CD4-positive, alpha-beta T cell treated with Interleukin-12 subunit alpha and Interleukin-12 subunit beta, for 1 hour (primary cell): ENCODE results near the gene TMEM17.

Experiments used
- DNase-seq: peaks from one replicate; pipeline ENCODE4 v3.0.0-alpha.2; 2020

TMEM17 gene

GRCh38 chr2:62452701-62453454 lies 53.1 kb downstream of the TMEM17 start:
- DNase-seq: no peak

DNA sequence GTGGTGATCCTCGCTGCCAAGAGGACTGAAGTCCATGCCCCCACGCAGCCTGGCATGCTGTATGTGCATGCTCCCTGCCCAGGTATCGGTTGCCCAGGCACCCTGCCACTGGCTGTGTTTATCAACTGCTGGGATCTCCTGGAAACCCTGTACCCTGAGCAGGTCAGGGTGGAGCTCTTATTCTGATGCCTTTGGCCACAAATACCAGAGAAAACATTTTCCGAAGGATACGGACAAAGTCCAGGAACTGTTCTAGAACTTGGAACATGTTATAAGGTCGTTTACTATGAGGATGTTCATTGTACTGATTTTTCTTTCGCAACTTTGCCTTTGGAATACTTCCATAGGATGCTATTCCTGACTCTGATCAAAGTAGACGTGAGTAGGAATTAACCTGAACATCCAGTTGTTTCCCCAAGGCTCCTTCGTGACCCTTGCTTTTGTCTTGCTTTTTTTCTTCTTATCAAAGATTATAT lies 55.2 kb downstream of the TMEM17 start:
- no peak for DNase-seq
